ENCODE measurements around the gene SEC23B. TPM values are rescaled to one million over a fixed set of nuclear protein-coding genes. Genes with fewer than 3 reads are reported as not detected.

Gene SEC23B
- total and polyA plus RNA-seq, 2 of the 8 experiments (the other 6 are each of a cell fraction or from before 2014, with no cell fraction given) = 53.3 to 62.8 TPM

DNA sequence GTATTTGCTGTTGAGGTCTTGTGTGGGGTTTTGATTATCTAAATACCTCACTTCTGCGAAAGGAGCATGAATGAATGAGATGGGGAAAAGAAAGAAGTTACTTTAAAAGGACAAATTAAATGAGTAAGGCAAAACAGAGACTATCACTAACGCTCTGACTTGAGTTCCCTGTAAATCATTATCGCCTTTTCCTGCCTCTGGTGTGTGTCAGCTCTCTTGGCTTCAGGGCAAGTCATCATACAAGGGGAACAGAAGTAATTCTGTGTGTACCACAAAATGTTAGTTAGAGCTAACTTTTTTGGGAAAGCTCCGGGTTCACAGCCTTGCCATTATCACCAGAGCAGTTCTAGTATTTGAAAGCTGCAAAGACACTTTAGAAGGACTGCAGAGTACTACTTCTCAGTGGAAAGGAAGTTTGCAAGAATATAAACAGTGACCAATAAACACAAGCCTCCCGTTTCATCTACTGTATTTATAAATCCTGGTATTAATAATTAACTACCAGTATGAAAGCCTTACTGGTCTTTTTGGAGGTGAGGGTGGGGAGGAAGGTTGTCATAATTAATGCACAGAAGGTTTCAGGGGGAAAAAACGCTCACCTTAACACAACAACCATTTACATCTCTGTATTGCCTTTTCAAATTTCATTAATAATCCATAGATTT lies 42.1 kb upstream of the SEC23B start (continued):
- TF ChIP-seq, protein P1, sequence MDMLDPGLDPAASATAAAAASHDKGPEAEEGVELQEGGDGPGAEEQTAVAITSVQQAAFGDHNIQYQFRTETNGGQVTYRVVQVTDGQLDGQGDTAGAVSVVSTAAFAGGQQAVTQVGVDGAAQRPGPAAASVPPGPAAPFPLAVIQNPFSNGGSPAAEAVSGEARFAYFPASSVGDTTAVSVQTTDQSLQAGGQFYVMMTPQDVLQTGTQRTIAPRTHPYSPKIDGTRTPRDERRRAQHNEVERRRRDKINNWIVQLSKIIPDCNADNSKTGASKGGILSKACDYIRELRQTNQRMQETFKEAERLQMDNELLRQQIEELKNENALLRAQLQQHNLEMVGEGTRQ (IDR thresholded peaks at IDR 0.05; ENCODE audit: low read length) = no peak
- TF ChIP-seq POLR2AphosphoS5 (IDR thresholded peaks at IDR 0.05; ENCODE audit: low read depth, low read length) = no peak
- TF ChIP-seq EGR1 (IDR thresholded peaks at IDR 0.05; ENCODE audit: borderline replicate concordance, low read depth, low read length) = no peak

All from H1 (cell line).